C4-2B (cell line): Measurements from ENCODE around the gene ARPC1B.

Source experiments
- H3K27ac ChIP-seq: fragments of 450-650 bp; 2 replicates; pipeline ENCODE4 v1.5.1; 2017
- CTCF ChIP-seq: fragments of 450-650 bp; conservative IDR thresholded peaks from 2 replicates; pipeline ENCODE4 v1.5.1; 2017; ENCODE audit warnings: mild to moderate bottlenecking
- ZFX ChIP-seq: fragments of 450-650 bp; IDR thresholded peaks from 2 replicates; pipeline ENCODE4 v1.6.1; 2017

ARPC1B gene

DNA sequence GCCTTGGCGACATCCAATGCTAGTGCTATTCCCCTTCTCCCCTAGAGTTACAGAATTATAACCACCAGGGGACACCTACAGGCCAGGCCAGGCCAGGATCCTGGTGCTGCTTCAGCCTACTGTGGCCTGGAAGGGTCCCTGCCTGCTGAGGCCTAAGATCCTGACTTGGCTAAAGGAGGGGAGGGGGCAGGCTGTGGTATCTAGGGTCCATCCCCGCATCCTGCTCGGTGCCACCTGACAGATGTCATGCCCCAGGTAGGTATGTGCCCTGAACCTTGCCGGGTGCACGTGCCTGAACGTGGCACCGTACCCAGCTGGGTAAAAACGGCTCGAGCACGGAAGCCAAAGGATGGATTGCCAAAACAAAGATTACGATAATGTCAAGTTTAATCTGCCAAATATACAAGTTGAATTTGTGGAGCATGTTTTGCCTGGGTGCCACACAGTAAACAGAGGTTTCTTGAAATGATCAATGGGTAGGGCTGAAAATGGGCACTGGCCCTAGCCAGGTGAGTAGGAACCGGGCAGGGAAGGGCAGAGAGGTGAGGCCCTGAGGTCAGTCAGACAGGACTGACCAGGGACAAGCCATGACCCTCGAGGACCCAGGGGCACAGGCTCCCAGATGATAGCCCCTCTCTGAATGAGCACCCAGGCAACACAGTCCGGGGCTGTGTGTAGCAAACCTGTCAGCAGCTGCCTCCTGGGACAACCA lies 21.2 kb downstream of the ARPC1B start:
- no peak overlapping the region for H3K27ac ChIP-seq

GRCh38 chr7:99396418-99397296 lies 22.1 kb downstream of the ARPC1B start:
- no peak for TF ChIP-seq CTCF
- no peak for TF ChIP-seq ZFX
- H3K27ac ChIP-seq = no peak overlapping the region

More for the DNA sequence above, 21.2 kb downstream of the ARPC1B start:
- TF ChIP-seq ZFX = no peak
- TF ChIP-seq CTCF = no peak

DNA sequence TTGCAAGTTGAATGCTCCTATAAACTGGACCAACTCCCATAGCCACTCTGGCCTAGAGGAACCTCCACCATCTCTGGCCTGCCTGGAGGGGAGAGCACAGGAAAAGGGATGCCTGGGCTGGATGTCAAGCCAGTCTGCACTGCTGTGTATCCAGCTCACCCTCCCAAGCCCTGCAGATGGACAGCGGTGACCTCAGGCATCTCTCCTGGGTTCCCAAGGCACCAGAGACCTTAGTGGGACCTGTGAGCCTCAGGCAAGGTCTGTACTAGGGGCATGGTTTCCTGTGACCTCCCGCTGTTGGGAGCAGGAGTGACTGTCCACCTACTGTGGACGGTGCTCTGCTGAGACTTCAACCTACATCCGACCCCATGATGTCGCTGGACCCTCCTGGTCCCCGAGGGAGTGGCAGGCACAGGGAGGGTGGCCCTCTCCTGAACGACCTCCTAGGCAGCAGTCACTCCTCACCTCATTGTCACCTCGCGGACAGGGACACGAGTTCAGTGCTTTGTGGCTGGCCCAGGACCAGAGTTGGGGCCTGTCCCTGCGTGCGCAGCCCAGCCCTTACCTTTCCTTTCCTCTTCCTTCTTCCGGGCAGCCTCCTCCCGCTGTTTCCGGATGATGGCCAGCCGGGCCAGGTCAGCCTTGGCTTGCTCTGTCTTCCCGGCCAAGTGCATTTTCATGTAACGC lies 22.9 kb downstream of the ARPC1B start:
- no peak overlapping the region for H3K27ac ChIP-seq
- TF ChIP-seq ZFX = no peak
- no peak for TF ChIP-seq CTCF

DNA sequence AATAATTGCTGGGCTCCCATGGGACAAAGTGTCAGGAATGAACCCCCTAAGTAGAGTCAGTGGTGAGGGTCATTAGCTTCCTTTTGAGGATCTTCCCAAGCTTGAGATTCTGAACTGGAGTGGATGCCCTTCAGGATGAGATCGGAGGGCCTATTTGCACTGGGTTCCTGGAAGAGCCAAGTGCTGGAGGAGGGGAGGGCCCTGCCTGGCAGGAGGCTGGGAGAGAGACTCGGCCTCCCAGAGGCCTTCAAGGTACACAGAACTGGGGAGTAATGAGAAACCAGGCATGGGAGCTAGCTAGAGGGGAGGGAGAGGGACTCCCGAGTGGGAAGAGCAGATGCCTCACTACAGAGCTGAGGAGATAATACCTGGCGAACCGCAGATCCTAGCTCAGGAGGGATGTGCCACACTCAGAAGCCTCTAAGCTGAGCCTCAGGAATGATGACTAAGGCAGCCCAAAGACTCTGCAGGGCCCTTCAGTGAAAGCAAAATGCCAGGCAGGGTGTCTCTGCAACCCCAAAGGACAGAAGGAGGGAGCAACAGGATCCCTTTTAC lies 24.4 kb downstream of the ARPC1B start:
- TF ChIP-seq CTCF (no peak), ZFX (no peak)
- H3K27ac ChIP-seq = no peak overlapping the region

- TF ChIP-seq CTCF (no peak), ZFX (no peak)
- no peak overlapping the region for H3K27ac ChIP-seq
These were observed 25.1 kb downstream of the ARPC1B start for GRCh38 chr7:99399597-99399996.

DNA sequence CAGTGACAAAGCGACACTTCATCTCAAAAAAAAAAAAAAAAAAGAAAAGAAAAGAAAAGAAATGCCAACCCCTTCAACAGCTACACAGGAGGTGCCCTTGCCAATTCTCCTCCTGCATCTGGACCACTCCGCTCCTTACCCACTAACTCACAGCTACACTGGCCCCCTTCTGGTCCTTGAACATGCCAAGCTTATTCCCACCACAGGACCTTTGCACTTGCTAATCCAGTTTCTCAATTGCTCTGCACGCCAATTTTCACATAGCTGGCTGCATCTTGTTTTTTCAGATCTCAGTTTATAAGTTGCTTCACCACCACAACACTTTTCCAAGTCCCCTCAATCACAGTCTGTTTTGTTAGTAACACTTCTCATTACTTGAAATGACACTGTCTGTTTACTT lies 28.3 kb downstream of the ARPC1B start:
- TF ChIP-seq CTCF = no peak
- TF ChIP-seq ZFX = no peak
- no peak overlapping the region for H3K27ac ChIP-seq
